H1 (cell line): ENCODE data around the gene RBMY1J. TPM values are rescaled to one million over a fixed set of nuclear protein-coding genes. Genes with fewer than 3 reads are reported as not detected.

Source experiments
- CTCF ChIA-PET: fragments of 300-600 bp; sonication (Branson Sonifier 250); formaldehyde crosslinking; loops from one replicate; lab custom pipeline; 2021; ENCODE audit not compliant: partially characterized antibody; lab: Charles Lee
- POLR2A ChIA-PET: fragments of 300-600 bp; sonication (Branson Sonifier 250); formaldehyde crosslinking; loops from one replicate; lab custom pipeline; 2021; ENCODE audit warnings: inconsistent platforms; ENCODE audit not compliant: partially characterized antibody; lab: Charles Lee
- DNase-seq, 2 experiments: peaks; one replicate each; pipeline versions ENCODE4 v3.0.0 to v3.0.0-alpha.2; 2010 to 2022; ENCODE audit warnings: low spot score in 2 of 2, low read depth in 1 of 2, mixed read lengths in 1 of 2
- FAIRE-seq: peaks from 2 replicates; lab custom pipeline; 2011; peaks lifted over from hg19 to GRCh38; lab: Jason Lieb, UNC
- H2AFZ ChIP-seq: 2 replicates; pipeline ENCODE4 v1.8.1; 2012; ENCODE audit warnings: low read length, inconsistent platforms
- H2AK5ac ChIP-seq: 2 replicates; pipeline ENCODE4 v1.6.1; 2013; ENCODE audit warnings: low read depth, low read length
- H2BK120ac ChIP-seq: replicated peaks from 2 replicates; pipeline ENCODE3; 2013; ENCODE audit warnings: low read depth, low read length, inconsistent platforms
- H2BK12ac ChIP-seq: 2 replicates; pipeline ENCODE4 v1.6.1; 2013; ENCODE audit warnings: low read depth, low read length
- H2BK15ac ChIP-seq: 2 replicates; pipeline ENCODE4 v1.6.1; 2013; ENCODE audit warnings: low read length
- H2BK20ac ChIP-seq: 2 replicates; pipeline ENCODE4 v1.6.1; 2013; ENCODE audit warnings: low read length
- H2BK5ac ChIP-seq: 2 replicates; pipeline ENCODE4 v1.6.1; 2013; ENCODE audit warnings: low read depth, low read length
- H3K14ac ChIP-seq: 2 replicates; pipeline ENCODE4 v1.6.1; 2013; ENCODE audit warnings: inconsistent platforms; ENCODE audit not compliant: insufficient read length
- H3K18ac ChIP-seq: 2 replicates; pipeline ENCODE4 v1.6.1; 2013; ENCODE audit warnings: low read length; ENCODE audit errors: extremely low read depth
- H3K23ac ChIP-seq: 2 replicates; pipeline ENCODE4 v1.6.1; 2013; ENCODE audit warnings: inconsistent platforms; ENCODE audit not compliant: insufficient read length
- H3K23me2 ChIP-seq: 2 replicates; pipeline ENCODE4 v1.6.1; 2013; ENCODE audit warnings: low read depth, low read length
- H3K27ac ChIP-seq: 2 replicates; pipeline ENCODE4 v1.6.1; 2011; ENCODE audit warnings: low read depth, low read length, inconsistent platforms
- H3K27me3 ChIP-seq, 4 experiments: replicated peaks in 1 of 4; 1 replicate in 1 of 4; 2 replicates in 3 of 4; pipeline versions ENCODE4 v1.6.1 to v1.8.1; 2011 to 2013; ENCODE audit warnings: low read length in 3 of 4, mild to moderate bottlenecking in 3 of 4, inconsistent platforms in 2 of 4, mixed read lengths in 2 of 4, moderate library complexity in 1 of 4; ENCODE audit not compliant: control insufficient read depth in 3 of 4, insufficient read depth in 3 of 4; ENCODE audit errors: extremely low read depth in 1 of 4
- H3K36me3 ChIP-seq, 4 experiments: 2 replicates each; pipeline versions ENCODE4 v1.6.1 to v1.8.1; 2011 to 2013; ENCODE audit warnings: mild to moderate bottlenecking in 4 of 4, low read length in 3 of 4, moderate library complexity in 2 of 4, control low read depth in 1 of 4, inconsistent platforms in 1 of 4; ENCODE audit not compliant: insufficient read depth in 4 of 4, control insufficient read depth in 2 of 4
- H3K4ac ChIP-seq: replicated peaks from 2 replicates; pipeline ENCODE3; 2013; ENCODE audit warnings: low read length, low read depth, mixed read lengths, inconsistent platforms; ENCODE audit not compliant: insufficient read length
- H3K4me1 ChIP-seq, 4 experiments: replicated peaks in 1 of 4; 1 replicate in 1 of 4; 2 replicates in 3 of 4; pipeline versions ENCODE4 v1.6.1 to v1.8.1; 2011 to 2013; ENCODE audit warnings: low read length in 3 of 4, inconsistent platforms in 2 of 4, mixed read lengths in 1 of 4; ENCODE audit not compliant: insufficient read depth in 4 of 4, control insufficient read depth in 3 of 4
- H3K4me2 ChIP-seq, 2 experiments: 2 replicates each; pipeline versions ENCODE4 v1.6.1 to v1.8.1; 2011 to 2013; ENCODE audit warnings: low read depth in 2 of 2, low read length in 2 of 2, control low read depth in 1 of 2, inconsistent platforms in 1 of 2, mild to moderate bottlenecking in 1 of 2; ENCODE audit not compliant: insufficient read depth in 1 of 2
- H3K4me3 ChIP-seq, 4 experiments: fragments of 200-600, 300-600 bp in 1 of 4; sonication (generic), shearing (Covaris generic), sonication (Bioruptor Twin) in 1 of 4; 2 replicates each; pipeline versions ENCODE4 v1.5.1 to v1.8.1; 2011 to 2016; ENCODE audit warnings: low read length in 4 of 4, low read depth in 3 of 4, control low read depth in 2 of 4, inconsistent platforms in 2 of 4, mild to moderate bottlenecking in 2 of 4, mixed read lengths in 1 of 4, moderate library complexity in 1 of 4; ENCODE audit not compliant: insufficient read depth in 2 of 4; ENCODE audit errors: extremely low read depth in 1 of 4
- H3K56ac ChIP-seq: replicated peaks from 2 replicates; pipeline ENCODE3; 2013; ENCODE audit warnings: low read depth, mild to moderate bottlenecking, mixed read lengths, low read length, inconsistent platforms; ENCODE audit not compliant: insufficient read length
- H3K79me1 ChIP-seq: 2 replicates; pipeline ENCODE4 v1.6.1; 2013; ENCODE audit warnings: low read depth, low read length, control low read depth
- H3K79me2 ChIP-seq, 2 experiments: 2 replicates each; pipeline versions ENCODE4 v1.6.1 to v1.8.1; 2012 to 2013; ENCODE audit warnings: low read length in 2 of 2, mild to moderate bottlenecking in 2 of 2, inconsistent platforms in 1 of 2; ENCODE audit not compliant: insufficient read depth in 2 of 2, control insufficient read depth in 1 of 2
- H3K9ac ChIP-seq, 4 experiments: replicated peaks in 1 of 4; 1 replicate in 1 of 4; 2 replicates in 3 of 4; pipeline versions ENCODE4 v1.6.1 to v1.8.1; 2011 to 2013; ENCODE audit warnings: low read depth in 3 of 4, low read length in 3 of 4, control low read depth in 2 of 4, mild to moderate bottlenecking in 2 of 4, moderate library complexity in 2 of 4, inconsistent platforms in 1 of 4; ENCODE audit errors: extremely low read depth in 1 of 4
- H3K9me3 ChIP-seq, 2 experiments: 2 replicates each; pipeline versions ENCODE4 v1.6.1 to v1.8.1; 2012 to 2013; ENCODE audit warnings: mild to moderate bottlenecking in 2 of 2, moderate library complexity in 2 of 2, control low read depth in 1 of 2, inconsistent platforms in 1 of 2, low read depth in 1 of 2, low read length in 1 of 2, mixed read lengths in 1 of 2; ENCODE audit not compliant: insufficient read depth in 2 of 2
- H4K20me1 ChIP-seq, 2 experiments: replicated peaks in 1 of 2; 2 replicates each; pipeline versions ENCODE3 to v1.8.1; 2011 to 2013; ENCODE audit warnings: inconsistent platforms in 2 of 2, low read length in 2 of 2, mild to moderate bottlenecking in 1 of 2; ENCODE audit not compliant: insufficient read depth in 2 of 2, control insufficient read depth in 1 of 2
- H4K5ac ChIP-seq: 2 replicates; pipeline ENCODE4 v1.6.1; 2013; ENCODE audit warnings: low read length, low read depth, mixed read lengths, inconsistent platforms; ENCODE audit not compliant: insufficient read length
- H4K8ac ChIP-seq: 2 replicates; pipeline ENCODE4 v1.8.0; 2013; ENCODE audit warnings: mild to moderate bottlenecking, moderate library complexity, low read length, inconsistent platforms; ENCODE audit not compliant: insufficient read depth; ENCODE audit errors: extremely low read depth
- H4K91ac ChIP-seq: replicated peaks from 2 replicates; pipeline ENCODE3; 2013; ENCODE audit warnings: low read length, mixed read lengths, inconsistent platforms; ENCODE audit not compliant: insufficient read length
- ATF3 ChIP-seq: IDR thresholded peaks from 2 replicates; pipeline ENCODE4 v1.6.1; 2011; ENCODE audit warnings: low read depth, mild to moderate bottlenecking, low read length; ENCODE audit not compliant: insufficient read depth
- EGR1 ChIP-seq: IDR thresholded peaks from 2 replicates; pipeline ENCODE4 v1.6.1; 2011; ENCODE audit warnings: low read depth, low read length, borderline replicate concordance
- GTF2F1 ChIP-seq: IDR thresholded peaks from 2 replicates; pipeline ENCODE4 v1.6.1; 2012; ENCODE audit warnings: low read depth, low read length, improper control_type of control experiment, borderline replicate concordance
- JUND ChIP-seq: IDR thresholded peaks from 2 replicates; pipeline ENCODE4 v1.6.1; 2011; ENCODE audit warnings: mild to moderate bottlenecking, improper control_type of control experiment, low read length
- MAFK ChIP-seq: IDR thresholded peaks from 2 replicates; pipeline ENCODE4 v1.6.1; 2012; ENCODE audit warnings: low read depth, mild to moderate bottlenecking, improper control_type of control experiment, low read length
- SRF ChIP-seq: IDR thresholded peaks from 2 replicates; pipeline ENCODE4 v1.6.1; 2011; ENCODE audit warnings: mild to moderate bottlenecking, low read depth, low read length, moderate library complexity
- WGBS, 2 experiments: shearing (Covaris generic) in 1 of 2; methylation state at CpG; one replicate each; pipeline versions ENCODE4 v1.1.6 to v1.1.7; 2013 to 2015; ENCODE audit warnings: low lambda C conversion rate in 2 of 2, mixed read lengths in 2 of 2, inconsistent platforms in 1 of 2, low coverage in 1 of 2, missing lambda C conversion rate in 1 of 2; ENCODE audit not compliant: insufficient replicate concordance in 2 of 2, insufficient coverage in 1 of 2, insufficient read length in 1 of 2; ENCODE audit errors: extremely low coverage in 1 of 2, missing lambda C conversion rate in 1 of 2; 5-methylcytosine and 5-hydroxymethylcytosine counted together
- polyA plus RNA-seq, 7 experiments: library from polyadenylated mRNA; depleted of rRNA in 3 of 7; stranded (reverse) in 5 of 7; unstranded in 2 of 7; fragments of >200 nt in 5 of 7; fragments of 200-250 nt in 2 of 7; gene quantifications; 1 replicate in 5 of 7; 2 replicates in 1 of 7; 4 replicates in 1 of 7; pipeline versions ENCODE4 v1.2.1 to v1.2.3, GENCODE V29; 2011 to 2013; ENCODE audit warnings: missing spikeins in 2 of 7, mixed read lengths in 2 of 7
- total RNA-seq: library from RNA; stranded (reverse); fragmentation: NEBNext Ultra II Directional; extraction: Animal tissue kit (Norgen Biotek cat#: 25700); gene quantifications from 2 replicates; pipeline ENCODE4 v1.2.1, GENCODE V29; 2021

The RBMY1J gene
- total and polyA plus RNA-seq, 2 of the 8 experiments (the other 6 are each of a cell fraction or from before 2014, with no cell fraction given) = not detected

GRCh38 chrY:22367416-22367815 is 35.8 kb upstream of the RBMY1J start:
- no CpG with 5 or more reads among the region's 14 CpGs for WGBS, 2 experiments
- no peak overlapping the region for H4K5ac ChIP-seq
- no peaks in the 10 kb centered on the region for H3K4me1 ChIP-seq
- CTCF ChIA-PET = no interaction called here
- H3K4me2 ChIP-seq = no peak overlapping the region
- H3K4me3 ChIP-seq = no peak overlapping the region
- no peak overlapping the region for H3K27ac ChIP-seq
- H3K79me1 ChIP-seq = no peaks in the 10 kb centered on the region
- H3K23me2 ChIP-seq = no peaks in the 10 kb centered on the region
- no peak overlapping the region for H2BK12ac ChIP-seq
- no peak overlapping the region for H2BK15ac ChIP-seq
- FAIRE-seq (no peak), DNase-seq (no peak)
- no peaks in the 10 kb centered on the region for H4K20me1 ChIP-seq
- TF ChIP-seq SRF = no peak
- TF ChIP-seq JUND = no peak
- no peak for TF ChIP-seq EGR1
- TF ChIP-seq GTF2F1 = no peak
- no peak for TF ChIP-seq ATF3
- no peak for TF ChIP-seq MAFK
- H2AFZ ChIP-seq = no peak overlapping the region
- no peak overlapping the region for H3K9ac ChIP-seq
- H2BK20ac ChIP-seq = no peak overlapping the region
- H4K8ac ChIP-seq = no peak overlapping the region
- peaks cover 0 to 26% of the 10 kb centered on the region in 2 experiments; a peak in 2 of 4 replicates for H3K9me3 ChIP-seq
- H3K14ac ChIP-seq = no peak overlapping the region
- no peaks in the 10 kb centered on the region for H3K36me3 ChIP-seq
- no peak overlapping the region for H2BK120ac ChIP-seq
- no peak overlapping the region for H3K18ac ChIP-seq
- H2AK5ac ChIP-seq = no peak overlapping the region
- H3K23ac ChIP-seq = no peak overlapping the region
- no peaks in the 10 kb centered on the region for H3K27me3 ChIP-seq
- no peak overlapping the region for H2BK5ac ChIP-seq
- no peak overlapping the region for H3K4ac ChIP-seq
- POLR2A ChIA-PET = no interaction called here
- no peak overlapping the region for H4K91ac ChIP-seq
- H3K56ac ChIP-seq = no peak overlapping the region
- no peaks in the 10 kb centered on the region for H3K79me2 ChIP-seq
